GM12891 (cell line): Measurements from ENCODE around the gene CENPM.

Source experiments
- POLR2A ChIP-seq: IDR thresholded peaks from 2 replicates; pipeline ENCODE4 v1.6.1; 2011; ENCODE audit warnings: low read depth, low read length, control low read depth
- POLR2AphosphoS5 ChIP-seq: IDR thresholded peaks from 2 replicates; pipeline ENCODE4 v1.6.1; 2011; ENCODE audit warnings: low read depth, low read length, control low read depth

GRCh38 chr22:41968601-41969000 lies 21.6 kb upstream of the CENPM start:
- no peak for TF ChIP-seq POLR2A
- TF ChIP-seq POLR2AphosphoS5, result no peak
